ENCODE results near the gene BBLN.

BBLN gene

DNA sequence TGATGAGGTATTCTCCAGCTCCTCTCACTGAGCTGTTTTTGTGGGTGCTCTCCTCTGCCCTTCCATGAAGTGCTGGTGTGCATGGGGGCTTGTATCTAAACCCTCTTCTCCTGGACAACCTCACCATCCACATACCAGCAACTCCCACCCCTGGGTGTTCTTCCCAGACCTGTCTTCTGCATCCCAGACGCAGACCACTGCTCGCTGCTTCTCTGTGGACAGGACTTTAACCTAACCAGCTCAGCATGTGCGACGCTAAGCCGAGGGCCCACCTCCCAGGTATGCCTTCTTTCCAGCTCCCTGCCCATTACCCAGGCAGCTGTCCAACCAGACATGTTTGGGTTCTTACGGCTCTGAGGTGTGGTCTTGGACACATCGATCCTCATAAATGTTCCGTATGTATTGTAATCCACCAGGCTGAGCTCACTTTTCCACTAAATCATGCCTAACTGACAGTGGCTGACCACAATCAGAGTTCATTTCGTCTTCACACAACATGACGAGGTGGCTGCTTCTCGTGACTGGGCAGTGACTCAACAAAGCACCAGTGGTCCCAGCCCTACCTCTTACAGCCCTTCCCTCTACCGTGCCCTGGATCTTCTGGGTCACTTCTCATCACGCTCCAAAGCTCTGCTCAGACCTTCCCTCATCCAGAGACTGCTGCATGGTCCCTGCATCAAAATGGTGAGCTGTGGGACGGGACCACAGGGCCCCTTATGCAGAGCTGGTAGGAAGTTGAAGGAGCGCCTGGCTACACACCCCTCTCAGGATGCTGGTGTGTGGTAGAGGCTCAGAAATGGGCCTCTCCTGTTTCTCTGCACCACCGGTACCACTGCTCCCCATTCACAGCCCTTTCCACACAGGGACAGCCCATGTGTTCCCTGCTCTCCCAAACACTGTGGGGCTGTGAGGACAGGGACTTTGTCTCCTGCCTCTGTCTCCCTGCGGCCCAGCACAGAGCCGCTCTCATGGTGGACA is 23.0 kb upstream of the BBLN start:
- peaks cover 10% of the 10 kb centered on the region for H3K9me3 ChIP-seq (ENCODE audit: insufficient read depth, low read length)
- DNase-seq (ENCODE audit: low read depth, low spot score): no peak

DNA sequence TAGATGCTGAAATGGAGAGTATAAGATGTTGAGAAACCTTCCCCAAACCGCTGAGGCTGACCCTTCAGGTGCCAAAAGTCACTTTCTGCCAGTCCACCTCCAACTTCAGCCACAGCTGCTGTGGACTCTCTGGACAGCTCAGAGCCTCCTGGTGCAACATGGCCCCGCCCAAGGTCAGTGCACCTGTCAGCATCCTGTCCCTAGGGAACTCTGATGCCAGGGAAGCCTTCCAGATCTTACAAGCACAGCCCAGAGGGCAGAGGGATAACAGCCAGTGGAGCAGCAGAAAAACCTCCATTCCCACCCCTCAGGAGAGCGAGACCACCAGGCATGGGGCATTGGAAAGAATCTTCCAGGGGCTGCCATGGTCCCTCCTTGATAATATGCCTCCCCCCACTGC is 22.1 kb upstream of the BBLN start:
- H3K4me3 ChIP-seq (ENCODE audit: insufficient read length, low read depth): no peak overlapping the region
- H3K27me3 ChIP-seq (ENCODE audit: insufficient read depth, insufficient read length): peaks cover 4% of the 10 kb centered on the region
- no peak overlapping the region for H3K9ac ChIP-seq (ENCODE audit: insufficient read length, low read depth)
- H3K4me1 ChIP-seq (ENCODE audit: insufficient read depth, insufficient read length): peaks cover 6% of the 10 kb centered on the region
- no peak for DNase-seq (ENCODE audit: low read depth, low spot score)
- TF ChIP-seq YY1 (IDR thresholded peaks at IDR 0.05; ENCODE audit: insufficient read depth, insufficient read length): no peak
- TF ChIP-seq SUZ12 (IDR thresholded peaks at IDR 0.05; ENCODE audit: extremely low read depth, insufficient read depth, insufficient read length): no peak
- TF ChIP-seq ZNF274 (IDR thresholded peaks at IDR 0.05; ENCODE audit: low read depth, low read length): no peak
- H3K9me3 ChIP-seq (ENCODE audit: insufficient read depth, low read length): peaks cover 10% of the 10 kb centered on the region
- no peaks in the 10 kb centered on the region for H3K36me3 ChIP-seq (ENCODE audit: insufficient read depth, insufficient read length, low read length)

More for the DNA sequence above, 23.0 kb upstream of the BBLN start:
- H3K9ac ChIP-seq (ENCODE audit: insufficient read length, low read depth): no peak overlapping the region
- no peaks in the 10 kb centered on the region for H3K36me3 ChIP-seq (ENCODE audit: insufficient read depth, insufficient read length, low read length)
- H3K27me3 ChIP-seq (ENCODE audit: insufficient read depth, insufficient read length): peaks cover 4% of the 10 kb centered on the region
- H3K4me3 ChIP-seq (ENCODE audit: insufficient read length, low read depth): no peak overlapping the region
- H3K4me1 ChIP-seq (ENCODE audit: insufficient read depth, insufficient read length): peaks cover 5% of the 10 kb centered on the region
- TF ChIP-seq ZNF274 (IDR thresholded peaks at IDR 0.05; ENCODE audit: low read depth, low read length): no peak
- no peak for TF ChIP-seq YY1 (IDR thresholded peaks at IDR 0.05; ENCODE audit: insufficient read depth, insufficient read length)
- TF ChIP-seq SUZ12 (IDR thresholded peaks at IDR 0.05; ENCODE audit: extremely low read depth, insufficient read depth, insufficient read length): no peak

DNA sequence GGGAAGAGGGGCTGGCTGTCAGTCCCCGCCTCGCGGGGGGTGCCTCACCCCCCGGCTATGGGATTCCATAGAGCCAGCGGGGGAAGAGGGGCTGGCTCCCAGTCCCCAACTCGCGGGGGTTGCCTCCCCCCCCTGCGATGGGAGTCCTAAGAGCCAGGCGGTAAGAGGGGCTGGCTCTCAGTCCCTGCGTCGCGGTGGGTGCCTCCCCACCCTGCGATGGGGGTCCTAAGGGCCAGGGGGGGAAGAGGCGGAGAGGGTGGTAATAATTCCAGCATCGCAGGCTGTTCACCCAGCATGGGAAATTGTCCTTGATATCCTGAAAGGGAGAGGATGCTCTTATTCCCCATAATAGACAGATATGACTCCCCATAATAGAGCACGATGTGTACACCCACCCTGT is 20.4 kb upstream of the BBLN start:
- no peak for DNase-seq (ENCODE audit: low read depth, low spot score)
- no peaks in the 10 kb centered on the region for H3K27me3 ChIP-seq (ENCODE audit: insufficient read depth, insufficient read length)
- H3K4me1 ChIP-seq (ENCODE audit: insufficient read depth, insufficient read length): peaks cover 12% of the 10 kb centered on the region
- H3K36me3 ChIP-seq (ENCODE audit: insufficient read depth, insufficient read length, low read length): no peaks in the 10 kb centered on the region
- no peak overlapping the region for H3K4me3 ChIP-seq (ENCODE audit: insufficient read length, low read depth)
- H3K9me3 ChIP-seq (ENCODE audit: insufficient read depth, low read length): no peaks in the 10 kb centered on the region
- H3K9ac ChIP-seq (ENCODE audit: insufficient read length, low read depth): no peak overlapping the region
- no peak for TF ChIP-seq ZNF274 (IDR thresholded peaks at IDR 0.05; ENCODE audit: low read depth, low read length)
- no peak for TF ChIP-seq YY1 (IDR thresholded peaks at IDR 0.05; ENCODE audit: insufficient read depth, insufficient read length)
- TF ChIP-seq SUZ12 (IDR thresholded peaks at IDR 0.05; ENCODE audit: extremely low read depth, insufficient read depth, insufficient read length): no peak

DNA sequence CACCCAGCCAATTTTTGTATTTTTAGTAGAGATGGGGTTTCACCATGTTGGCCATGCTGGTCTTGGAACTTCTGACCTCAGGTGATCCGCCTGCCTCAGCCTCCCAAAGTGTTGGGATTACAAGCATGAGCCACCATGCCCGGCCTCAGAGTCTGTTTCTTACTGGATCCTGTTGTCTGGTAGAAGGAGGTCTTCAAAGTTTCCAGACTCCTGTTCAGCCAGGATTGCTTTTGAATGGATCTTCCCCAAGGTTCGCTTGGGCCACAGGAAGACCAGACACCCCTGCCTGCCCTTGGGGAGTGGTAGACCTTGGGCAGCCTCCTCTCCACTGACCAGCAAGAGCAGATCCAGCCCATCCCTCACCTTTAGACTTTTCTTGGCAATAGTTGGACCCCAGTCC is 18.5 kb upstream of the BBLN start:
- Histone ChIP-seq H3K4me1 (ENCODE audit: insufficient read depth, insufficient read length) (peaks cover 8% of the 10 kb centered on the region), H3K9ac (ENCODE audit: insufficient read length, low read depth) (no peak overlapping the region), H3K9me3 (ENCODE audit: insufficient read depth, low read length) (no peaks in the 10 kb centered on the region), H3K4me3 (ENCODE audit: insufficient read length, low read depth) (no peak overlapping the region), H3K36me3 (ENCODE audit: insufficient read depth, insufficient read length, low read length) (no peaks in the 10 kb centered on the region), H3K27me3 (ENCODE audit: insufficient read depth, insufficient read length) (peaks cover 3% of the 10 kb centered on the region)
- no peak for TF ChIP-seq SUZ12 (IDR thresholded peaks at IDR 0.05; ENCODE audit: extremely low read depth, insufficient read depth, insufficient read length)
- TF ChIP-seq YY1 (IDR thresholded peaks at IDR 0.05; ENCODE audit: insufficient read depth, insufficient read length): no peak
- TF ChIP-seq ZNF274 (IDR thresholded peaks at IDR 0.05; ENCODE audit: low read depth, low read length): no peak
- no peak for DNase-seq (ENCODE audit: low read depth, low spot score)

DNA sequence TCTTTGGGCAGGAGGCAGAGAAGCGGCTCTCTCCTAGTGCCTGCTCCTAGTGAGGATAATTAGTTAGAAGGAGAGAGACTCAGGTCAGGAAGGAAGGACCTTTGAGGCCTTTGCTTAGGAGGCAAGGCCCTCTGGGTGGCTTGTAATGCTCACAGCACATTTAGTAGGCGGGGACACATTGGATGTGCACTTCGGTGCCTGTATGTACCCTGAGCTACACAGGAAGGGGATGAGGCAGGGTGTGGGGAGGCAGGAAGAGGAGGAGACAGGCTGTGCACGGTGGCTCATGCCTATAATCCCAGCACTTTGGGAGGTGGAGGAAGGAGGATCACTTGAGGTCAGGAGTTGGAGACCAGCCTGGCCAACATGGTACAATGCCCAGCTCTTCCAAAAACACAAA is 18.0 kb upstream of the BBLN start:
- TF ChIP-seq ZNF274 (IDR thresholded peaks at IDR 0.05; ENCODE audit: low read depth, low read length) (no peak), YY1 (IDR thresholded peaks at IDR 0.05; ENCODE audit: insufficient read depth, insufficient read length) (no peak), SUZ12 (IDR thresholded peaks at IDR 0.05; ENCODE audit: extremely low read depth, insufficient read depth, insufficient read length) (no peak)
- H3K9me3 ChIP-seq (ENCODE audit: insufficient read depth, low read length): no peaks in the 10 kb centered on the region
- H3K4me3 ChIP-seq (ENCODE audit: insufficient read length, low read depth): no peak overlapping the region
- H3K9ac ChIP-seq (ENCODE audit: insufficient read length, low read depth): no peak overlapping the region
- DNase-seq (ENCODE audit: low read depth, low spot score): no peak
- H3K4me1 ChIP-seq (ENCODE audit: insufficient read depth, insufficient read length): peaks cover 8% of the 10 kb centered on the region
- H3K27me3 ChIP-seq (ENCODE audit: insufficient read depth, insufficient read length): peaks cover 3% of the 10 kb centered on the region
- no peaks in the 10 kb centered on the region for H3K36me3 ChIP-seq (ENCODE audit: insufficient read depth, insufficient read length, low read length)

- Histone ChIP-seq H3K4me1 (ENCODE audit: insufficient read depth, insufficient read length) (peaks cover 8% of the 10 kb centered on the region), H3K9ac (ENCODE audit: insufficient read length, low read depth) (no peak overlapping the region), H3K9me3 (ENCODE audit: insufficient read depth, low read length) (no peaks in the 10 kb centered on the region), H3K27me3 (ENCODE audit: insufficient read depth, insufficient read length) (peaks cover 3% of the 10 kb centered on the region), H3K4me3 (ENCODE audit: insufficient read length, low read depth) (no peak overlapping the region), H3K36me3 (ENCODE audit: insufficient read depth, insufficient read length, low read length) (no peaks in the 10 kb centered on the region)
- TF ChIP-seq YY1 (IDR thresholded peaks at IDR 0.05; ENCODE audit: insufficient read depth, insufficient read length) (no peak), ZNF274 (IDR thresholded peaks at IDR 0.05; ENCODE audit: low read depth, low read length) (no peak), SUZ12 (IDR thresholded peaks at IDR 0.05; ENCODE audit: extremely low read depth, insufficient read depth, insufficient read length) (no peak)
- no peak for DNase-seq (ENCODE audit: low read depth, low spot score)
Measured at GRCh38 chr9:128142596-128142995, 17.5 kb upstream of the BBLN start.

- H3K27me3 ChIP-seq (ENCODE audit: insufficient read depth, insufficient read length): peaks cover 3% of the 10 kb centered on the region
- DNase-seq (ENCODE audit: low read depth, low spot score): no peak
- no peak for TF ChIP-seq ZNF274 (IDR thresholded peaks at IDR 0.05; ENCODE audit: low read depth, low read length)
- no peak for TF ChIP-seq SUZ12 (IDR thresholded peaks at IDR 0.05; ENCODE audit: extremely low read depth, insufficient read depth, insufficient read length)
- no peak for TF ChIP-seq YY1 (IDR thresholded peaks at IDR 0.05; ENCODE audit: insufficient read depth, insufficient read length)
- no peaks in the 10 kb centered on the region for H3K9me3 ChIP-seq (ENCODE audit: insufficient read depth, low read length)
- H3K9ac ChIP-seq (ENCODE audit: insufficient read length, low read depth): no peak overlapping the region
- no peaks in the 10 kb centered on the region for H3K36me3 ChIP-seq (ENCODE audit: insufficient read depth, insufficient read length, low read length)
- no peak overlapping the region for H3K4me3 ChIP-seq (ENCODE audit: insufficient read length, low read depth)
- peaks cover 12% of the 10 kb centered on the region for H3K4me1 ChIP-seq (ENCODE audit: insufficient read depth, insufficient read length)
Measured at GRCh38 chr9:128143525-128144238, 16.4 kb upstream of the BBLN start.
